Right forelimb (tissue), 1 donor: ENCODE results near the gene TSC2.
"Not testable (repeated sequence)": the region's sequence is repeated elsewhere in the genome, so short reads cannot be mapped to it uniquely, and the experiment has no call there.

ENCODE experiments used
- DNase-seq: peaks from one replicate; pipeline ENCODE4 v3.0.0-alpha.2; 2018

Gene TSC2

DNA sequence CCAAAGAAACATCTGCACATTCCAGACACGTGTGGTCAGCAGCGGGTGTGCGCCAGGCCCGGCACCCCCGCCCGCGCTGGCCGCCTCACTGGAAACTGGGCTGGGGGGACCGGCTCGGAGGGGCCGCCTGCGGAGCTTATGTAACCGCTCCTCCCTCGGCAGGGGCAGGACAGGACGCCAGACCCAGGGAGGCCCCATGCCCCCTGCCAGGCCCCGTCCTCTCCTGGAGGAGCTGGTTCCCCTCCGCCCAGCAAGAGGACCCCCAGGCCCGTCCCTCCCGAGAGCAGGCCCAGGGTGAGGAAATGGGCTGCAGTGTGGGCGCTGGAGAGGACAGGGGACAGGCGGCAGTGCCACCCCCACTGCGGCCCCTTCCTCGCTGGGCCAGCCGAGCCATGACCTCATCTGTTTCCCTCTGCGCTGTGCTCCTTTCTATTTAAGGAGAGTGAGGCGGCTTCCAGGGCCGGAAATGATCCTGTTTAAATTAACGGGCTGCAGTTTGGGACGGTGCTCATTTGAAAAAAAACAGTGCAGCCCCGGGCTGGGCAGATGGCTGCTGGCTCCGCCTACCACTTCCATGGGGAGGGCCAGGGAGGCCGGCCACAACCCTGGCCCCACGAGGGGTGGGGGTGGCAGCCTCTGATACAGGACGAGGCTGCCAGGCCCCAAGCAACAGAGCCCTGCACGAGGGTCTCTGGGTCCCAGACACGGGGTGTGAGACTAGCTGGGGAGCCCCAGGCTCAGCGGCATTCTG lies 77.1 kb downstream of the TSC2 start:
- peak; percentile 92 for DNase-seq

DNA sequence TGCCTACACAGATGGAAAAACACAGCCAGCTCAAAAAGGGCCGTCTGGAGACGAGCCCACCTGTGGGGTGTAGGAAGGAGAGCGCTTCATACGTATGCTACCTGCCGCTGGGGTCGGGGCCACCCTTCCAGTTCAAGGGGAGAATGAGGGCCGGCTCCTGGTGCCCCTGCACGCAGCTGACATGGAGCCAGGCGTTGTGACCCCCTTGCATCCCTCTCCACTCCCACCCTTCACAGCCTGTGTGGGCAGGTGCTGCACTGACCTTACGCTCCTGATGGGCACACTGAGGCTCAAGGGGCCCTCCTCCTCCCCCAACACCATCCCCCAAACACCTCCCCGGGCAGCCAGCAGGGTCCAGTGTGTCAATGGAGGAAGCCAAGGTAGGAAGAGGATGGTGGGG lies 77.8 kb downstream of the TSC2 start:
- DNase-seq, result not testable (repeated sequence)

DNA sequence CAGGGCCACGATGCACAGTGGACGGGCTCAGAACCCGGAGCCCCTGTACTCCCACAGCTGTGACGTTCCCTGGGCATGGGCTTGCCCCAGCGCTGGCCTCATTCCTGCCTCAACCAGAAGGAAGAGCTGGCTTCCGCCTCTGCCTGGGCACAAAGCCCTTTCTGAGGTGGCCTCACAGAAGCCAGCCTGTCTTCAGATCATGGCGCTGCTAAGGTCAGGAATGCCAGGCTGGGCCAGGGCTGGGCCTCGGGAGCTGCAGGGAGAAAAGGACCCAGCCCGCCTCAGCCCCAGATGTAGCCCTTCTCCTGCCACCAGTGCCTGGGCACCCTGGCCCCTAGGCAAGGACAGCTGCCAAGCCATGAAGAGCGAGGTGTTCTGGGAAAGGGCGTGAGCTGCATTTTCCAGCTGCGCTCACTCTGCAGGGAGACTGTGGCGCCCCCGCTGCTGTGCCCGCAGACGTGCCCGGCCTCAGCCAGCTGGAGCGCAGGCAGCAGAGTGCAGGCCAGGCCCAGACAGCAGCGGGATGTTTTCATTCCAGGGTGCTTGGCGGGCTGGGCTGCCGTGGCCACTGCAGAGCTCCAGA lies 78.5 kb downstream of the TSC2 start:
- DNase-seq, result peak; percentile 75

DNA sequence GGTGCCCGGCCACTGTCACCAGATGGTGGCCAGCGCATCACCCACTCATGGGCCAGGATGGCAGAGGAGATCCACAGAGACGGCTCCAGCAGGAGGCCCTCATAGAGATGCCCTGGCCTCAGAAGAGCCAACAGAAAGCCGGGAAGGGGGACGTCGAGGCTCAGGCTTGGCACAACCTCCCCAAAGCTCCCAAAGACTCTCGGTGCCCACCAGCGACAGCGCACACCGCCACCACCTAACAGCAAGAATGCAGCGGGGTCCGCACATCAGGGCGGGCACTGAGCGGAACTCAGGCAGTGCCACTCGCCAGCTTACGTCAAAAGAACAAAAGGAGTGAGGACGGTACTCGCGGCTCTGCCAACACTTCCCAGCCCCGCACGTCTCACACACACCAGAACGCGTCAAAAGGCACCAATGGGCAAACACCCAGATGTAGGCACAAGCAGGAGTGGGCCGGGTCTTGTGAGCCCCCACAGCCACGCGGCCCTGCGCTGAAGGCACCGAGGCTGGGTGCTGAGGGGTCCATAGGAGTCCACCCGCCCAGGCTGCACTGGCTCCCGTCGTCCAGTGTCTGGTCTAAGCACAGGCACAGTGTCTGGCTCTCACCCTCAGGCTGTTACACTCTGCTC lies 79.3 kb downstream of the TSC2 start:
- not testable (repeated sequence) for DNase-seq

DNA sequence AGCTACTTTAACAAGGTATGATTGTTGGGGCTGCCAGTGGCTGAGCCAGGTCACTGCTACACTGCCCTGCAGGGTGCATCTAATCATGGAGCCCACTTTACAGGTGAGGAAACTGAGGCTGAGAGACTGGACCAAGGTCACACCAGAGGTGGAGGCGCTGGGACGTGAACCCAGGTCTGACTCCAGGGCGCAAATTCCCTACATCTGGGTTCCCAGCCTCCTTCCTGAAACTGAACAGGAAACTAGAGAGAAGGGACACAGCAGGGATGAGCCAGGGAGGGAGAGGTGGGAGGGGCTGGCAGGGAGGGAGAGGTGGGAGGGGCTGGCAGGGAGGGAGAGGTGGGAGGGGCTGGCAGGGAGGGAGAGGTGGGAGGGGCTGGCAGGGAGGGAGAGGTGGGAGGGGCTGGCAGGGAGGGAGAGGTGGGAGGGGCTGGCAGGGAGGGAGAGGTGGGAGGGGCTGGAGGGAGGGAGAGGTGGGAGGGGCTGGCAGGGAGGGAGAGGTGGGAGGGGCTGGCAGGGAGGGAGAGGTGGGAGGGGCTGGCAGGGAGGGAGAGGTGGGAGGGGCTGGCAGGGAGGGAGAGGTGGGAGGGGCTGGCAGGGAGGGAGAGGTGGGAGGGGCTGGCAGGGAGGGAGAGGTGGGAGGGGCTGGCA lies 80.0 kb downstream of the TSC2 start:
- not testable (repeated sequence) for DNase-seq

DNA sequence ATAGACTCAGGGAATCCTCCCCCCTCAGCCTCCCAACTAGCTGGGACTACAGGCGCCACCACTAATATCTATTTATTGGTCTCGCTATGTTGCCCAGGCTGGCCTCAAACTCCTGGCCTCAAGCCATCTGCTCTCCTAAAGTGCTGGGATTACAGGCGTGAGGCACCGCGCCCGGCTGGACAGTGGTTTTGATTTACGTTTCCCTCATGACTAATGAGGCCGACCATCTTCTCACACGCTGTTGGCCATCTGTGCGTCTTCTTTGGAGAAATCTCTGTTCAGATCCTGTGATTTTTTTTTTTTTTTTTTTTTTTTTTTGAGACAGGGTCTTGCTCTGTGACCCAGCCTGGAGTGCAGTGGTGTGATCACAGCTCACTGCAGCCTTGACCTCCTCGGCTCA lies 81.5 kb downstream of the TSC2 start:
- not testable (repeated sequence) for DNase-seq

DNA sequence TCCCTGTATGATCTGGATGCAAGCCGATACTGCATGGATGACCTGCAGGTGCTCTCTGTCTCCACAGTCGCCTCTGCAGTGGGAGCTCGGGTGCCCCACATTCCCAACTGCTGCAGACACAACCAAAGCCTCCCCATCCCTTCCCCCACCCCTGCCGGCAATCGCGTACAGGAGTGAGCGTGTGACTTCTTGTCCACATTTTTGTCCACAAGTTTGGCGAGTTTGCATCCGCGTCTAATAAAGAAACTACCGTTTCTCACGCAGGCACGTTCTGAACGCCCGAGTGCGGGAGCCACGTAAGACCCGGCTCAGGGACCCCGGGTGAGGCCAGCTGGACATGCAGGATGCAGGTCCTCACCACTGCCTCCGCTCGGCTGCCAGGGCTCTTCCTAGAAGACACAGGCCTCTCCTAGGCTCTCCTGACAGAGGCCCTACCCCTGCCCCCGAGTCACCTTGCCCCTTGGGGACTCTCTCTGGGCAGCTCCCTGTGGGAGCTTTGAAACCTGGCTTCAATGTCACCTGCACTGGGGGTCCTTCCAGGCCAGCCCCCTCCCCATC lies 82.2 kb downstream of the TSC2 start:
- not testable (repeated sequence) for DNase-seq

DNA sequence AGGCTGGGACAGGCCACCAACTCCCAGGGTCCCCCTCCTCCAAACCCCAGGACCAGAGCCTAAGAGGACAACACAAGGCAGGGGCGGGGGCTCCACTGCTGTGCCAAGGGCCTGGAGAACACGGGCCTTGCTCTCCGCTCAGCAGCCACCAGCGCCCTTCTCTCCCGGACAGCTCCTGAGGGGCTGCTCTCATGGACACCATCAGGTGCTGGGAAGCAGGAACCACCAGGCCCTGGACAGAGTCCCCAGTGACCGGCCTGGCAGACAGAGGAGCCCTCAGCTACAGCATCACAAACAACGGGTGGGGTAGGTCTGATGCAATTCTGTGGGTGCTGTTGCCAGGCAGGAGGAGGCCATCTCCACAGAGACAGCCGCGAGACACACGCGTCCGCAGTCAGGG lies 86.0 kb downstream of the TSC2 start:
- not testable (repeated sequence) for DNase-seq

DNA sequence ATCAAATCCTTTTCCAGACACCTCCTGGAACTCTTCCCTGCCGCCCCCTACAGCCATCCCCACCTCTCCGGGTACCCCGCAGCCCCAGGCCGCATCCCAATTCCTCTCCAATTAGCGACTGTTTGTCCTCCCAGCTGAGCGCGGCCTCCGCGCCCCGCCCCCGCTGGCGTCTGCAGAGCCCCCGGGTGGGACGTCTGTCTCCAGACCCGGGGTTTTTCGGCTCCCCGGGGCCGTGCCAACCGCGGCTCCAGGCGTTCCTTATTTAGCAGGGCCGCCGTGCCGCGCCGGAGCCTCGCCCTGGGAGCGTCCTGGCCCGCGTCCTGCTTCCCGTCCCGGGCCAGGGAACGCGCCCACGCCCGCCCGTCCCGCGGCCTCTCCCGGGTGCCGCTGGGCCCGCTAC lies 87.3 kb downstream of the TSC2 start:
- DNase-seq, result not testable (repeated sequence)

DNA sequence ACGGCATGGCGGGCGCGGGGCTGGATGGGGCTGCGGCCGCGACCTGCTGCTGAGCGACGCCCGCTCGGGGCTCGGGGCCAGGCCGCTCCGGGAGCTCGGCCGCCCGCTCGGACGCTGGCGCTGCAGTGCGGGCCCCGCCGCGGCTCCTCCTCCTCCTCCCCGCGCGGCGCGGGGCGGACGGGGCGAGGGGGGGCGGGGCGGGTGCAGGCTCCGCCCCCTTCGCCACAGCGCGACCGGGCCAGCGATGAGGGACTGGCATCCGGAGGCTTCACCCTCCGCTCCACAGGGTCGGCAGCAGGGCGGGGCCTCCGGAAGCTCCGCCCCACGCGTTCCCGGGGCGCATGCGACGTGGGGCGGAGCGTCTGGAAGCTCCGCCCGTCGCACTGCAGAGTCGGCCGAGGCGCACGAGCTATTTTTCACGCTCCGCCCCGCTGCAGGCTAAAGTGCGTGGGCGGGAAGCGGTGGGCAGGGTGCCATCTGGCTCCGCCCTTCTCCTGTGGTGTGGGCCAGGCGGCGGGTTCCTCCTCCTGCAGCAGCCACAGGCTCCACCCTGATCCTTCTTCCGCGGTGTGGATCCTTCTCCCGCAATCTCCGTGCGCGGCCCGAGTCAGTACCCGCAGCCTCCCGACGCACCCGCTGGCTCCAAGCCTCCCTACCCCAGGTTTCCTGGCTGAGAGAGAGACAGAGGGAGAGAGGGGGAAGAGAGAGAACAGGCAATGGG lies 88.1 kb downstream of the TSC2 start, which contains the start of gene PKD1:
TSS of gene PKD1 (minus strand) at position 129 of the 721 bp plus-strand sequence. CDS start 209 bp downstream, outside the sequence.
- DNase-seq, result peak; percentile 88
